B cell (primary cell): ENCODE results near the gene PNCK. TPM values are rescaled to one million over a fixed set of nuclear protein-coding genes. Genes with fewer than 3 reads are reported as not detected.

Source experiments
- ATAC-seq: fragments of 200-7000 bp; cut with Tn5 transposase; one replicate; pipeline ENCODE4 v1.10.0; 2021; ENCODE audit warnings: low read depth, mild to moderate bottlenecking, moderate number of reproducible peaks, moderate library complexity
- CTCF ChIA-PET: fragments of 350-600 bp; sonication (Branson Sonifier 250); formaldehyde crosslinking; loops from one replicate; lab custom pipeline; 2021; ENCODE audit warnings: antibody characterized with exemption, inconsistent platforms; lab: Charles Lee
- POLR2A ChIA-PET: fragments of 350-600 bp; sonication (Branson Sonifier 250); formaldehyde crosslinking; loops from one replicate; lab custom pipeline; 2021; ENCODE audit warnings: antibody characterized with exemption; lab: Charles Lee
- DNase-seq: peaks from one replicate; pipeline ENCODE4 v3.0.0; 2013
- H2AFZ ChIP-seq: 2 replicates; pipeline ENCODE4 v1.6.1; 2012; ENCODE audit warnings: mild to moderate bottlenecking, low read depth, low read length; ENCODE audit not compliant: insufficient read depth, poor library complexity, severe bottlenecking
- H3K27ac ChIP-seq, 2 donors: 1 replicate in 1 of 2; 2 replicates in 1 of 2; pipeline ENCODE4 v1.5.1; 2012 to 2013; ENCODE audit warnings: low read length in 2 of 2, mild to moderate bottlenecking in 2 of 2, moderate library complexity in 1 of 2
- H3K27me3 ChIP-seq, 4 experiments: fragments of 200-600 bp in 1 of 4; sonication (generic) in 1 of 4; replicated peaks in 1 of 4; 1 replicate in 2 of 4; 2 replicates in 2 of 4; pipeline versions ENCODE4 v1.6.1 to v1.7.0; 2013 to 2016; ENCODE audit warnings: low read length in 3 of 4, mild to moderate bottlenecking in 2 of 4, mixed read lengths in 1 of 4, moderate library complexity in 1 of 4; ENCODE audit not compliant: insufficient read depth in 4 of 4, control insufficient read depth in 3 of 4; ENCODE audit errors: control extremely low read depth in 1 of 4
- H3K36me3 ChIP-seq, 2 experiments: replicated peaks in 1 of 2; 1 replicate in 1 of 2; 2 replicates in 1 of 2; pipeline versions ENCODE4 v1.6.1 to v1.7.1; 2013; ENCODE audit warnings: low read length in 1 of 2; ENCODE audit not compliant: insufficient read depth in 2 of 2, control insufficient read depth in 1 of 2; ENCODE audit errors: control extremely low read depth in 1 of 2, extremely low read depth in 1 of 2
- H3K4me1 ChIP-seq, 2 donors: fragments of 200-600 bp in 1 of 2; sonication (generic) in 1 of 2; 1 replicate in 1 of 2; 2 replicates in 1 of 2; pipeline versions ENCODE4 v1.5.1 to v1.6.1; 2013 to 2017; ENCODE audit warnings: low read length in 2 of 2; ENCODE audit not compliant: control insufficient read depth in 2 of 2, insufficient read depth in 2 of 2
- H3K4me2 ChIP-seq: replicated peaks from 2 replicates; pipeline ENCODE3; 2012; ENCODE audit warnings: mild to moderate bottlenecking, low read depth, low read length; ENCODE audit not compliant: poor library complexity, severe bottlenecking
- H3K4me3 ChIP-seq, 5 experiments: fragments of 200-600 bp in 1 of 5; sonication (generic) in 1 of 5; 1 replicate in 3 of 5; 2 replicates in 2 of 5; pipeline versions ENCODE4 v1.5.1 to v1.7.0; 2011 to 2016; ENCODE audit warnings: low read length in 4 of 5, mild to moderate bottlenecking in 4 of 5, low read depth in 2 of 5, control low read depth in 1 of 5, moderate library complexity in 1 of 5; ENCODE audit not compliant: insufficient read depth in 1 of 5; ENCODE audit errors: control extremely low read depth in 1 of 5, extremely low read depth in 1 of 5
- H3K79me2 ChIP-seq: fragments of 200-600 bp; sonication (generic); one replicate; pipeline ENCODE4 v1.6.0; 2016; ENCODE audit warnings: low read length; ENCODE audit not compliant: control insufficient read depth, insufficient read depth
- H3K9ac ChIP-seq: fragments of 200-600 bp; sonication (generic); 2 replicates; pipeline ENCODE4 v1.6.1; 2017; ENCODE audit warnings: mild to moderate bottlenecking, low read length, moderate library complexity
- H3K9me3 ChIP-seq, 3 donors: one replicate each; pipeline versions ENCODE4 v1.6.1 to v1.7.1; 2013; ENCODE audit warnings: low read length in 2 of 3; ENCODE audit not compliant: control insufficient read depth in 2 of 3, insufficient read depth in 1 of 3; ENCODE audit errors: control extremely low read depth in 1 of 3
- H4K20me1 ChIP-seq: 2 replicates; pipeline ENCODE4 v1.6.0; 2012; ENCODE audit warnings: mild to moderate bottlenecking, low read length; ENCODE audit not compliant: insufficient read depth, control insufficient read depth, poor library complexity, severe bottlenecking
- H3K27ac Mint-ChIP-seq: one replicate; pipeline ENCODE4 v1.8.0; 2021; ENCODE audit warnings: mixed read lengths
- H3K27me3 Mint-ChIP-seq: one replicate; pipeline ENCODE4 v1.8.0; 2021; ENCODE audit warnings: mixed read lengths
- H3K4me1 Mint-ChIP-seq: one replicate; pipeline ENCODE4 v1.8.0; 2021; ENCODE audit warnings: mixed read lengths
- H3K4me3 Mint-ChIP-seq: one replicate; pipeline ENCODE4 v1.8.0; 2021; ENCODE audit warnings: mixed read lengths
- H3K9me3 Mint-ChIP-seq: one replicate; pipeline ENCODE4 v1.8.0; 2022; ENCODE audit warnings: mixed read lengths; ENCODE audit not compliant: insufficient read depth
- CTCF ChIP-seq: fragments of 200-600 bp; IDR thresholded peaks from one replicate; pipeline ENCODE4 v1.8.0; 2022; ENCODE audit warnings: antibody characterized with exemption, mild to moderate bottlenecking
- EZH2 ChIP-seq: IDR thresholded peaks from 2 replicates; pipeline ENCODE4 v1.6.1; 2012; ENCODE audit warnings: borderline replicate concordance, low read depth, mild to moderate bottlenecking, moderate library complexity, low read length; ENCODE audit not compliant: insufficient read depth, poor library complexity, severe bottlenecking
- WGBS: methylation state at CpG from one replicate; pipeline ENCODE4 v1.1.5; 2013; ENCODE audit warnings: missing lambda C conversion rate; ENCODE audit not compliant: insufficient coverage; 5-methylcytosine and 5-hydroxymethylcytosine counted together
- intact Hi-C: fragments of 100-400 bp; cut with micrococcal nuclease; formaldehyde crosslinking; loops from one replicate; pipeline ENCODE4 v1.10.0; 2022
- polyA plus RNA-seq: library from polyadenylated mRNA; depleted of rRNA; stranded (reverse); fragments of >200 nt; gene quantifications from 2 replicates; pipeline ENCODE4 v1.2.3, GENCODE V29; 2012
- total RNA-seq, 2 donors: library from RNA; stranded (reverse); fragments of 120-200 nt in 1 of 2; gene quantifications; 1 replicate in 1 of 2; 2 replicates in 1 of 2; pipeline versions ENCODE4 v1.2.3 to v1.2.4, GENCODE V29; 2013 to 2022

The PNCK gene
- total and polyA plus RNA-seq, 2 donors (not counting 1 experiment from before 2014, with no cell fraction given), result 0.99 TPM; not detected in 1

DNA sequence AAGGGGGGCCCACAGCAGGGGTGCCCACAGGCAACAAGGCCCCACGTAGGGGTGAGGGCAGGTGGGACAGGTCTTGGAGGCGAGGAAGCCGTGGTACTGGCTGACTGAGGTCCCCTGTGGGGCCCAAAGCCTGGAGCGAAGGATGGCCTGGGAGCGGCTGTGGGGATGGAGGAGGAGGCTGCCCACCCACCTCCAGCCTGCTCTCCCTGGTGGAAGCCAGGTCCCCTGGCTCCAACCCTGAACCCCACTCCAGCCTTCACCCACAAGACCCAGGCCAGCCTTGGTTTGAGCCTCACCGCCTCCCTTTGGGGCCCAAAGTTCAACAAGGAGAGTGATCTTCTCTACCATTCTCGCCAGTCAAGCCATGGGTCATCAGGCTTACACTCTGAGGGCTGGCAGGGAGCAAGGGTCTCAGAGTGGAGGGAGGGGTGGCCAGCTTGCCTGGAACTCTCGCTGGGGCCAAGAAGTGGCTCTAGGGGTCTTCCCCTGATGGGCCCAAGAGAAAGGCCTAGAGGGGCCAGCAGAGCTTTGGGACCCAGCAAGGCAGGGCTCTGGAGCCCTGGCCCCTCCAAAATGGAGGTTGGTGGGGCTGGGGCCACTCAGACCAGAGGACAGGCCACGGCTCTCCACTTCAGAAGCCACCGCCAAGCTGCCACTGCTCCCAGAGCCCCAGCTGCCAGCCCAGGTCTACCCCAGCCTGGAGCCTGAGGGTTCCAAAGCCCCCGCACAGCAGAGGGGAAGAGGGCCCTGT lies 5.0 kb downstream of the PNCK start:
- no peak overlapping the region for H3K27ac ChIP-seq
- peaks cover 0 to 11% (median 0%) of the 10 kb centered on the region in 4 experiments for H3K27me3 ChIP-seq
- H3K79me2 ChIP-seq, result no peaks in the 10 kb centered on the region
- ChIA-PET CTCF (interaction anchor here (0.9 to 9.2 kb wide), 16 partner anchors 12 to 727 kb away, joined by 3 to 97 read pairs (median 6); no protein-coding TSS in a partner anchor), POLR2A (no interaction called here)
- no peak overlapping the region for H3K4me2 ChIP-seq
- Mint-ChIP-seq H3K9me3 (no peaks in the 10 kb centered on the region), H3K4me1 (peaks cover 10% of the 10 kb centered on the region), H3K27ac (no peak overlapping the region), H3K27me3 (peaks cover 22% of the 10 kb centered on the region), H3K4me3 (no peak overlapping the region)
- H3K9me3 ChIP-seq, result no peaks in the 10 kb centered on the region
- no peak overlapping the region for H3K9ac ChIP-seq
- DNase-seq (no peak), ATAC-seq (no peak)
- no peak overlapping the region for H2AFZ ChIP-seq
- peaks cover 0 to 6% of the 10 kb centered on the region in 2 donors for H3K4me1 ChIP-seq
- 93% methylated on average over 6 of the region's 11 CpGs for WGBS
- intact Hi-C loops, result loop anchor here (1.0 to 2.0 kb wide), 4 partner anchors 114 to 728 kb away; no protein-coding TSS in a partner anchor
- H3K4me3 ChIP-seq, result no peak overlapping the region
- no peaks in the 10 kb centered on the region for H3K36me3 ChIP-seq
- H4K20me1 ChIP-seq, result no peaks in the 10 kb centered on the region
- TF ChIP-seq CTCF (no peak), EZH2 (no peak)

GRCh38 chrX:153667956-153668396 lies 5.6 kb downstream of the PNCK start:
- WGBS, result 10% methylated on average over 11 of the region's 14 CpGs
- H3K9ac ChIP-seq, result no peak overlapping the region
- CTCF ChIA-PET, result interaction anchor here (0.9 to 9.2 kb wide), 17 partner anchors 11 to 726 kb away, joined by 3 to 97 read pairs (median 6); no protein-coding TSS in a partner anchor
- ATAC-seq, result peak; percentile 92
- Mint-ChIP-seq H3K27me3 (peaks cover 22% of the 10 kb centered on the region), H3K4me3 (peak overlapping the region; percentile 70), H3K27ac (no peak overlapping the region), H3K4me1 (peaks cover 8% of the 10 kb centered on the region), H3K9me3 (no peaks in the 10 kb centered on the region)
- peak; percentile 79 for DNase-seq
- H3K27ac ChIP-seq, result no peak overlapping the region
- intact Hi-C loops, result loop anchor here (1.0 to 2.0 kb wide), 4 partner anchors 113 to 727 kb away; no protein-coding TSS in a partner anchor
- no peak overlapping the region for H3K4me3 ChIP-seq
- peaks cover 0 to 6% of the 10 kb centered on the region in 2 donors for H3K4me1 ChIP-seq
- peaks cover 0 to 11% (median 0%) of the 10 kb centered on the region in 4 experiments for H3K27me3 ChIP-seq
- no peaks in the 10 kb centered on the region for H3K36me3 ChIP-seq
- no peaks in the 10 kb centered on the region for H3K79me2 ChIP-seq
- TF ChIP-seq CTCF (peak; percentile 71), EZH2 (no peak)
- H4K20me1 ChIP-seq, result no peaks in the 10 kb centered on the region
- H3K9me3 ChIP-seq, result no peaks in the 10 kb centered on the region
- POLR2A ChIA-PET, result interaction anchor here (0.8 kb wide), 1 partner anchor 709 kb away, joined by 3 read pairs; no protein-coding TSS in a partner anchor
- peak overlapping the region; percentile 50 for H2AFZ ChIP-seq
- peak overlapping the region; percentile 48 for H3K4me2 ChIP-seq
